CD4-positive, alpha-beta T cell treated with Interferon gamma for 1 hour (primary cell): ENCODE measurements around the gene PLEKHM1.
"Not testable (repeated sequence)": the region's sequence is repeated elsewhere in the genome, so short reads cannot be mapped to it uniquely, and the experiment has no call there.

Experiments
- DNase-seq: peaks from one replicate; pipeline ENCODE4 v3.0.0-alpha.2; 2020

Gene PLEKHM1

DNA sequence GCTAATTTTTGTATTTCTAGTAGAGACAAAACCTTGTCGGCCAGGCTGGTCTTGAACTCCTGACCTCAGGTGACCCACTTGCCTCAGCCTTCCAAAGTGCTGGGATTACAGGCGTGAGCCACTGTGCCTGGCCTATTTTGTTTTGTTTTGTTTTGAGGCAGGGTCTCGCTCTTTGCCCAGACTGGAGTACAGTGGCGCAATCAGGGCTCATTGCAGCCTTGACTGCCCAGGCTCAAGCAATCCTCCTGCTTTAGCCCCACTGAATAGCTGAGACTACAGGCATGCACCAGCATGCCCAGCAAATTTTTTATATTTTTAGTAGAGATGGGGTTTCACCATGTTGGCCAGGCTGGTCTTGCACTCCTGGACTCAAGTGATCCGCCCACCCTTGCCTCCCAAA is 30.1 kb downstream of the PLEKHM1 start:
- DNase-seq: not testable (repeated sequence)

- not testable (repeated sequence) for DNase-seq
These were observed 36.2 kb downstream of the PLEKHM1 start for GRCh38 chr17:45454341-45454740.

DNA sequence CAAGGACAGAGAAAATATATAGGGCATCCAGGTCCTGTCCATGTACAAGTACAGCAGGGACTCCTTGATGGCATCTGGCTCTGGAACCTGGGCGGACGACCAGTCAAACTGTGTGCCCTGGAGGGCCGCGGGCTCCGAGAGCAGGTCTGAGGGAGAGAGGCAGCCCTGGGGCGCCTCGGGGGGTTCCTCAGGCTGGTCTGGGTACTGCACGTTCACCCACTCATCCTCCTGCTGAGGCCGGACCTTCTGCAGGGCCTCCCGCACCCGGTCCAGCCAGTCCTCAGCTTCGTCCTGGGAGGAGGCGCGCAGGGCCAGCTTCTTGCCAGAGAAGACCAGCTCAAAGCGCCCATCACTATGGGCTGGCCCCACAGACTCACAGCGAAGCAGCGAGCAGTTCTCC is 36.8 kb downstream of the PLEKHM1 start:
- not testable (repeated sequence) for DNase-seq

DNA sequence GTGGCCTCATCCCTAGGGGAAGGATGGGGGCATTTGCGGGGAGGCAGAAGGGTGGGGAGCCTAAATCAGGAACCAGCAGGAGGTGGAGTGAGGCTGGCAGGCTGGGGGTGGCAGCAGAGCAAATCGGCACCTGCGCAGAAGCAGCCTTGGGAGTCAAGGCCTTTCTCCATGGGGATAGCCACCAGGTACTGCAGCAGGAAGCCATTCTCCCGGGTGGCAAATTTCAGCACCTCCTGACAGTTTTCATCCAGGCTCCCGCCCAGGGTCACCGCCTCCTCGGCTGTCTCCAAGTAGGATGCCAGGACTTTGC is 37.3 kb downstream of the PLEKHM1 start:
- not testable (repeated sequence) for DNase-seq

- DNase-seq: not testable (repeated sequence)
These were observed 37.9 kb downstream of the PLEKHM1 start for GRCh38 chr17:45452329-45453224.

GRCh38 chr17:45451660-45452059 is 38.9 kb downstream of the PLEKHM1 start:
- not testable (repeated sequence) for DNase-seq

DNA sequence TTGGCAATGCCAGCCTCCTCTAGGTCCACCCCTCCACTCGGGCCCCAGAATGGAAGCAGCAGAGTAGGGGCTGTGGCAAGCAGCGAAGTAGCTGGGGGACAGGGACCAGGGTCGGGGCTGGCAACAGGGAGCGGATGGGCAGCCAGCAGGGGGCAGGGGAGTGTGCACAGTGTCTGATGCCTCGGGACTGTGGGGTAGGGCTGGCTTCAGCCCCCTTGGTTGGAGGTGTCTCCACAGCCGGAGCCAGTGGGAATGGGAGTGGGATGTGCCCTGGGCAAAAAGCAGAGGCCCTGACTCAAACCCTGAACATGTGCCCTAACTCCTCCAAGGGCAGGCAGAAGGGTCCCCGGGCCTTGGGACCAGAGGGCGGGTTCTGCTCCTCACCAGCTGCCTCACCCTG is 39.4 kb downstream of the PLEKHM1 start:
- DNase-seq: no peak

GRCh38 chr17:45449708-45450329 is 40.7 kb downstream of the PLEKHM1 start:
- DNase-seq: not testable (repeated sequence)

DNA sequence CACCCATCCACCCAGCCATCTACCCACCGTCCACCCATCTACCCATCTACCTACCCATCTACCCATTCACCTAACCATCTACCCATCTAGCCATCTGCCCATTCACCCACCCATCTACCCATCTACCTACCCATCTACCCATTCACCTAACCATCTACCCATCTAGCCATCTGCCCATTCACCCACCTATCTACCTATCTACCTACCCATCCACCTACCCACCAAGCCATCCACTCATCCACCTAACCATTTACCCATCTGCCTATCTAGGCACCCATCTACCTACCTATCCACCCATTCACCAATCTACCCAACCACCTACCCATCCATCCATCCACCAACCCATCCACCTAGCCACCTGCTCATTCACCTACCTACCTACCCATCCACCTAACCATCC is 41.3 kb downstream of the PLEKHM1 start:
- DNase-seq: not testable (repeated sequence)

GRCh38 chr17:45448483-45448882 is 42.0 kb downstream of the PLEKHM1 start:
- not testable (repeated sequence) for DNase-seq

GRCh38 chr17:45448066-45448465 is 42.5 kb downstream of the PLEKHM1 start:
- DNase-seq: not testable (repeated sequence)

- DNase-seq: not testable (repeated sequence)
These were observed 42.9 kb downstream of the PLEKHM1 start for GRCh38 chr17:45447650-45448049.

GRCh38 chr17:45446872-45447625 is 43.5 kb downstream of the PLEKHM1 start:
- not testable (repeated sequence) for DNase-seq

DNA sequence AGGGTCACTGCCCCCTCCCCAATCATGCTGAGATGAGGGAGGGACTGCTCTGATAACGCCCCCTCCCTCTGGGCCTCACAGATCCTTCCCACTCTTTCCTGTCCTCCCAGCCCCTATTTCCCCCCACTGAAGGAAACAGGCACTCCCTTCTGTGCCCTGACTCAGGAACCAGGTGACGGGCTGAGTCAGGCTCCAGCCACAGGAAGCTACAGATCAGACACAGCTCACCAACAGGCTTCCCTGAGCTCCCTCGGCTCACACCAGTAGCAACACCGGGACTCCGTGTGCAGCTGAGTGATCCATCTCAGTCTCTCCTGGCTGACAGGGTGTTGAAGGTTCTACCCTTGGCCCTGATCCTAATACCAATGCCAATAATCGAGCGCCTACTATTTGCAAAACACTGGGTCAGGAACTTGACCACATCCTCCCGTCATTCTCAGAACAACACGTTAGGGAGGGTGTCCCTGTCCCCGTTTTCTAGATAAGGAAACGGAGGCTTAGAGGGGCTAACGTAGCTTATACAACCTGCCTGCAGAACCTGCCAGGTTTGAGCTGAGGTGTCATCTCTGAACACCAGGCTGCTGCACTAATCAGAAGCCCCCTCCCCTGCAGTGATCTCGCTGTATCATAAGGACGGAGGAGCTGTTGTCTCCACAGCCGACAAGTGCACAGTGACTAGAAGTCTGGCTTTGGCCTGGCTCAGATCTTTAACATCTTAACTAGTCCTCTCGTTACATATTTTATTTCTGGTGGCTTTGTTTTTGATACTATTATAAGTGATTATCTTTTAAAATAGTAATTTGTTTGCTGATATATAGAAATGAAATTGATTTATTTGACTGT is 44.4 kb downstream of the PLEKHM1 start:
- DNase-seq: peak; percentile 19

DNA sequence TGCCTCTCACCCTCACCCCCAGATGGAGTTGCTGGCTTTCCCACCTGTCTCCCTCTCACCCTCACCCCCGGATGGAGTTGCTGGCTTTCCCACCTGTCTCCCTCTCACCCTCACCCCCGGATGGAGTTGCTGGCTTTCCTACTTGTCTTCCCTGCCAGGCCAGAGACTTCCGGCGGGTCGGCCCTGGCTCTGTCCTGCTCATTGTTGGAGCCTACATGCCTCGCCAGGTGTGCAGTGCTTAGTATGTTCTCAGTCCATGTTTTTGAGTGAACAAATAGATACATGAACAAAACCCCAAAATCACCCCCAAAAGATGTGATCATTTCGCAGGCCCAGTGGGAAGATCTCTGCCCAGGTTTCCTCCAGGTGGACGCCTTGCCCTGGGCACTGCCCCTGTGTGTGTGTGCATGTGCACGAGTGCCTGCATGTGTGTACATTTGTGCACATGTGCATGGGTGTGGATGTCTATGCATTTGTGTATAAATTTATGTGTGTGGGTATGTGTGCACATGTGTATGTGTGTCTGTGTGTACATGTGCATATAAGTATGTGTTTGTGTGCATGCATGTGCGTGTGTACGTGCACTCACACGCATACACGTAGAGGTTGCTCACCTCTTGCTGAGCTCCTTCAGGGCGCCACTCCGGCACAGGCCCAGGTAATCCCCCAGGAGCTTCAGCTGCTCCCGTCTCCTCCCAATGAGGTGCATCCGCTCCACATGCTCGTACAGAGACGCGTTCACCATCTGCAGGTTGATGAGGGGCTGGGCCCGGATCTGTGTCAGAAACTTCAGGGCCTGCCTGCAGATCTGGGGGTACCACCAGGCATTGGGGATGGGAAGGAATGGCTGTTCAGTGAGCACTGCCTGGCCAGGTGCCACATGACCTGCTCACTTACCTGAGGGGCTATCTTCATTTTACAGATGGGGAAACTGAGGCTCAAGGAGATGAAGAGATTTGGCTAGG is 45.4 kb downstream of the PLEKHM1 start:
- DNase-seq: not testable (repeated sequence)

- not testable (repeated sequence) for DNase-seq
These were observed 46.2 kb downstream of the PLEKHM1 start for GRCh38 chr17:45444301-45444700.

DNA sequence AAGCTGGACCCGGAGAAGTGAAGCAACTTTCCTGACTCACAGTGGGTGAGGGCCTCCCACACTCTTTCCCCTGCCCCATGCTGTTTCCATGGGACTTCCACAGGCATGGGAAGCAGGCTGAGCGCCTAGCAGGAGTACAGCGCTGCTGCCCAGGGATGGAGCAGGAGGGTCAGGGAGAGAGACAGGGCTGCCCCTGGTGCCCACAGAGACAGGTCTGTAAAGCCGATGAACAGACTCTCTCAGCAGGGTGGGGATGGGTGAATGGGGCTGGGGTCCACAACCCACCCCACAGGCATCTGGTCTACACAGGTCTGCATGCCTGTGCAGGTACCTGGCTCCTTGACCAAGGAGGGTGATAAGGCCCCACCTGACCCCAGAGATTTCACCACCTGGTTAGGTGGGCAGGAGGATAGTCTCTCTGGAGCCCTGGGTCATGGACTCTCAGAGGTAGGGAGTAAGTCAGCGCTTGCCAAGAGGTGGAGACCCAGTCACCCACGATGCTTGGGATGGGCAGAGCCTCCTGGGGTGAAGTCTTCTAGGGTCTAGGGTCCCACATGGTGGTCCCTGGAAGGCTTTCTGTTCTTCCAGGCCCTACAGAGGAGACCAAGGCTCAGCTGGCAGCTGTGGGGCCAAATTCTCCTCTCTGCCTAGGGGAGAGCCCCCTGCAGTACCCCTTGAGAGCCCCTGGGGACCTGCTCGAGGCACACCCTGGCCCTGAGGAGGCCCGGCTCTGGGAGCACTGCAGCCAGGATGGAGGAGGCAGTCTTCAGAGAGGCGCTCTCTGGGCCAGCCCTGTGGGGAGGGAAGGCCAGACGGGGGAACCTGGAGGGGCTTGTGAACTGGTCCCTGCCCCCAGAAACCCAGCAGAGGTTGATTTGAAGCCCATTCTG is 46.9 kb downstream of the PLEKHM1 start:
- DNase-seq: not testable (repeated sequence)

DNA sequence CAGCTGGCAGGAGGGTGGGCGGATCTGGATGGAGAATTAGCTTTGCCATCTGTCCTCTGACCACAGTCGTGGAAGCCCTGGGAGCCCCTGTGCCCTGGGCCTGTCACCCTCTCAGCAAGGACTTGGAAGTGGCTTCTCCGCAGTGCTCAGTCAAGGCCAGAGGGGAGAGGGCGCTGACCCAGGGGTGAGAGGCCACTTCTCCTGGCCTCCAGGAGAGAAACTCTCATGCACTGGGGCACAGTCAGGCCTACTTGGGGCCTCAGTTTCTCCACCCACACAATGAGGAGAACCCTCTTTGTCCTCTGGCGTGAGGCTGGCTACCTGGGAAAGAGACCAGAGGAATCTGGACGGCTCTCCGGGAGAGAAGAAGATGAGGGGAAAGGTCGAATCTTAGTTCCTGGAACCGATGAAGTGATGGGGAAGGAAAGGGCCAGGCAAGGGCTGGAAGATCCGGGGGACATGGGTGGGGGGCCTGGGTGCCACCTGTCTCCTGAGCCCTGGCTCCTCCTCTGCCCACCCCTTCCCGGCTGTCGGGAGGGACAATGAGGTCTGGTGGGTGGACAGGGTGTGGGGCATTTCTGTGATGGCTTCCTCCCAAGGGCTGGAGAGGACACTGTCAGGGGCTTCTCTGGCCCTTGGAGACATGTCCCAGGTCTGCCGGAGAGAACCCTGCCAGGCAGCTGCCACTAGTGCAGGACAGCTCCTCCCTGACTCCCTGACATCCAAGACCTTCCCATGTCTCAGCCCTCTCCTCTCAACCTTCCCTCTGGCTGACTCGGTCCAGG is 48.8 kb downstream of the PLEKHM1 start:
- DNase-seq: no peak

DNA sequence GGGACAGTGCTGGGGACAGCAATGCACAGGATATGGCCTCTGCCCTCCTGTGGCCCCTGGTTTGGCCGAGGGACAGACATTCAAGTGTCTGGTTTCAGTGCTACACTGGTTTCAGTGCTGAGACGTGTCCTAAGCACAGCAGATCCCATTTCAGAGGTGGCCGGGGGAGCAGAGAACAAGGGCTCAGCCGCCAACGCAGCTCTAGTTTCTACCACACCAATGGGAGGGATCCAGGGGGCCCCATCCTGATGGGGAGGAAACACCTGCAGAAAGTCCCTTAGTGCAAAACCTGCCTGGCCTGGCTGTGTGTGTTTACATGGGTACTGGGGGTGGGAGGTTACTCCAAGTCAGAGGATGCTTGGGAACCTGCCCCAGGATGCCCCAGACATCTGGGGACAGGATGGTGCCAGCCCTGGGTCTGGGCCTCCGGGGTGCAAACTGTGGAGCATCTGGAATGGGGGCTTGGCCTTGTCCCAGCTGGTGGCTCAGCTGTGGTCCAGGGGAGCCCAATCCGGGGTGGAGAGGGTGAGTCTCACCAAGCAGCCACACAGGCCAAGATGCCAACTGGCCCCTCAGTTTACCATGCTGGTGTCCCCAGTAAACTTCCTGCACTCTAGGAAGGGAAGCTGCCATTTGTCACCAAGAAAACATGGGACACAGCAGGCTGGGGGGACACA is 49.5 kb downstream of the PLEKHM1 start:
- DNase-seq: not testable (repeated sequence)
